Measurements from ENCODE around the gene OBSCN.
"Not testable (repeated sequence)": the region's sequence is repeated elsewhere in the genome, so short reads cannot be mapped to it uniquely, and the experiment has no call there.

OBSCN gene

DNA sequence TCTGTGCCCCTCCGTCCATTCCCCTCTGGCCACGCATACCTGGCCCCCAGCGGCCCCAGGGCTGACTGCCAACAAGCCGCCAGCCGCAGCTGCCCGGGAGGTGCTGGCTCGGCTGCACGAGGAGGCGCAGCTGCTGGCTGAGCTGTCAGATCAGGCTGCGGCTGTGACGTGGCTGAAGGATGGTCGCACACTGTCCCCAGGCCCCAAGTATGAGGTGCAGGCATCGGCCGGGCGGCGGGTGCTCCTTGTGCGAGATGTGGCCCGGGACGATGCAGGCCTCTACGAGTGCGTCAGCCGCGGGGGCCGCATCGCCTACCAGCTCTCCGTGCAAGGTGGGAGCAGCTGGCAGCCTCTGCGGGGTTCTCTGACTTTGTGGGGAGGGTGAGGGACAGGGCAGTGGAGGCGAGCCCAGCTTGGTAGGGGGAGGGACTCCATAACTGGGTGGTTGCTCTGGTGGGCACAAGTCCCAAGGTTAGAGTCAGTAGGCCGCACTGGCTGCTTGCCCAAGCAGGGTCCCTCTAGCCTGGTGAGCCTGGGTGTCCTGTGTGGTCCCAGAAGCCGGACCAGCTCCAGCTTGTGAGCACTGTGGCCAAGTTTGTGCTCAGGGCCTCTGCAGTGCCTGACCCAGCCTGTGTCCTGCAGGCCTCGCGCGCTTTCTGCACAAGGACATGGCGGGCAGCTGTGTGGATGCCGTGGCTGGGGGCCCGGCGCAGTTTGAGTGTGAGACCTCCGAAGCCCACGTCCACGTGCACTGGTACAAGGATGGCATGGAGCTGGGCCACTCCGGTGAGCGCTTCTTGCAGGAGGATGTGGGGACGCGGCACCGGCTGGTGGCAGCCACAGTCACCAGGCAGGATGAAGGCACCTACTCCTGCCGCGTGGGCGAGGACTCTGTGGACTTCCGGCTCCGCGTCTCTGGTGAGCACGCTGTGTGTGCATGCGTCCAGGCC lies 8.8 kb downstream of the OBSCN start:
- Histone ChIP-seq H2AFZ (ENCODE audit: low read depth, low read length) (no peak overlapping the region), H3K4me3 (ENCODE audit: low read length) (no peak overlapping the region), H3K4me1 (ENCODE audit: insufficient read depth, low read length) (no peaks in the 10 kb centered on the region), H3K36me3 (ENCODE audit: insufficient read depth, low read length) (no peaks in the 10 kb centered on the region), H3K27me3 (ENCODE audit: insufficient read depth, low read length) (no peaks in the 10 kb centered on the region), H3K9me3 (ENCODE audit: low read length) (no peaks in the 10 kb centered on the region)

DNA sequence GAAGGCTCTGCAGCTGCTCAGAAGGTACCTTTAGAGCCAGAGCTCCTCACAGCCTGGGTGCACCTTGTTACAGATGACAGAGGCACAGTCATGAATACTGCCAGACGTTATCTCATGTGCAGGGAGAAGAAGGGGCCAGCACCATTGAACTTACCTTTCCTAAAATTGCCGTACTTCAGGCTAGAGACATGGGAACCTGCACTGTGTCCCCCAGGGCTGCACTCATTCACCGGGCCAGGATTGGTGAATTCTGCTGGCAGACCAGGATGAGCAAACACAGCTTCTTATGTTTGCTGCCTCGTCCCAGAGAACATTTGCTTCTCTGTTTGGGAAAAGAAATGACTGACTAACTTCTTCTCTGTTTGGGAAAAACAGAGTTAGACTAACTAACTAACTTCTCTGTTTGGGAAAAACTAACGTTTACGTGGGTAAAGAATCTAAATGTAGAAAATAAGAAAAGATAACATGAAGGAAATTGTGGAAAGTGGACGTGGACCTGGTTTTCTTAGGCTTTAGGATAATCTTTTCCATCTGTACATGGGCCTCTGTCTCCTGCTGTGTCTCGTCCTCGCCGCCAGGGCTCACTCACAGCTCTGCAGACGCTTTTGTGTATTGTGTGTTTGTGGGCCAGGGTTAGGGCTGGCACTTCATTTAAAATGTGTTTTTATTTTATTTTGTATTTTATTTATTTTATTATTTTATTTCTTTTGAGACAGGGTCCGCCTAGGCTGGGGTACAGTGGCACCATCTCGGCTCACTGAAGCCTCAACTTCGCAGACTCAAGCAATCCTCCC lies 9.9 kb downstream of the OBSCN start:
- H2AFZ ChIP-seq (ENCODE audit: low read depth, low read length), result no peak overlapping the region
- no peaks in the 10 kb centered on the region for H3K9me3 ChIP-seq (ENCODE audit: low read length)
- H3K4me3 ChIP-seq (ENCODE audit: low read length), result no peak overlapping the region
- H3K27me3 ChIP-seq (ENCODE audit: insufficient read depth, low read length), result no peaks in the 10 kb centered on the region
- no peaks in the 10 kb centered on the region for H3K36me3 ChIP-seq (ENCODE audit: insufficient read depth, low read length)
- H3K4me1 ChIP-seq (ENCODE audit: insufficient read depth, low read length), result no peaks in the 10 kb centered on the region

DNA sequence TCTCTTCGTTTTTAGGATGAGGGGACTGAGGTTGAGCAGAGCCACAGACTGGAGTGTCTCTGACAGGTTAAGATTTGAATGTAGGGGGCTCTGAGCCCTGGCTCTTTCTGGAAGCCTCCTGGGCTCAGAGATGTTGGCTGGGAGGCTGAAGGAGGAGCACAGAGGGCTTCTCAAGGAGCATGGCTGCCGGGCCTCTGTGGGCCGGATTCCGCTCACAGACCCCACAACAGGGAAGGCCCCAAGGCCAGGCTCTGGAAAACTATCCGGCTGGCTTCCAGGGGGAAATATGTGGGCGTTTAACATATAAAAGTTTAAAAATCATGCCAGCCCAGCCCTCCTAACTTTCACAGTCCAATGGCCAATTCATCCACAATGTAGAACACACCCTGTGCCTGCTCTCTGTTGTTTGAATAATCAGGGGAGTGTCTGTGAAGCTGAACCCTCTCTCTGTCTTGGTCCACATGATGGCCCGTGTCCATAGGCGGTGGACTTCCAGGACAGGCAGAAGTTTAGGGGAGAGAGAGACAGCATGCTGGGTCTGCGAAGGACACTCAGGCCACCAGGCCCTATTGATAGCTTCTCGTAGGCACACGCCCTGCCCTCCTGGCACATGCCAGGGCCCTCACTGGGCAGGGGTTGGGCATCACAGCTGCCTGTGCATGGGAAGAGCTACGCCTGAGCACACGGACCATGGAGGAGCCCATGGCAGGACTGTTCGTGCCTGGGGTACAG lies 10.8 kb downstream of the OBSCN start:
- Histone ChIP-seq H3K36me3 (ENCODE audit: insufficient read depth, low read length) (no peaks in the 10 kb centered on the region), H3K9me3 (ENCODE audit: low read length) (no peaks in the 10 kb centered on the region), H3K4me3 (ENCODE audit: low read length) (no peak overlapping the region), H3K4me1 (ENCODE audit: insufficient read depth, low read length) (no peaks in the 10 kb centered on the region), H3K27me3 (ENCODE audit: insufficient read depth, low read length) (no peaks in the 10 kb centered on the region), H2AFZ (ENCODE audit: low read depth, low read length) (no peak overlapping the region)

DNA sequence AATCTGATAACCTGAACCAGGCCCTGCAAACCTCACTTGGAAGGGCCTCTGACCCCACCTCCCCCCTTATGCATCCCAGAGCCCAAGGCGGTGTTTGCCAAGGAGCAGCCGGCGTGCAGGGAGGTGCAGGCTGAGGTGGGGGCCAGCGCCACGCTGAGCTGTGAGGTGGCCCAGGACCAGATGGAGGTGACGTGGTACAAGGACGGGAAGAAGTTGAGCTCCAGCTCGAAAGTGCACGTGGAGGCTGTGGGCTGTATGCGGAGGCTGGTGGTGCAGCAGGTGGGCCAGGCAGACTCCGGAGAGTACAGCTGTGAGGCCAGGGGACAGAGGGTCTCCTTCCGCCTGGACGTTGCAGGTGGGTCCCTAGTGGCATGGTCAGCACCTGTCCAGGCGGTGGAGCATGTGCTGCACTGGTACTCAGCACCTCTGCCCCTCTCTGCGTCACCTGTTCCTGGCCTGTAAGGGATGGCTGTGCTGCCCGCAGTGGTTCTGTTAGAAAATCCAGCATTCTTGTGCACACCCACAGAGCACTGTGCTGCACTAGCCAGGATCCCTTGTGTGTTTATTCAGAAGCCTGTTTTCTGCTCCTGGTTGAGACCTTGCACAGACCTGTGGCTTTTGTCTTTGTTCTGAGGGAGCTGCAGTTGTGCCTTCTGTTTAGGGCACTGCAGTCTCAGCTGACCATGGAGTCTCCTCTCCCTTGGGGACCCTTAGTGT lies 11.6 kb downstream of the OBSCN start:
- H3K4me1 ChIP-seq (ENCODE audit: insufficient read depth, low read length), result no peaks in the 10 kb centered on the region

DNA sequence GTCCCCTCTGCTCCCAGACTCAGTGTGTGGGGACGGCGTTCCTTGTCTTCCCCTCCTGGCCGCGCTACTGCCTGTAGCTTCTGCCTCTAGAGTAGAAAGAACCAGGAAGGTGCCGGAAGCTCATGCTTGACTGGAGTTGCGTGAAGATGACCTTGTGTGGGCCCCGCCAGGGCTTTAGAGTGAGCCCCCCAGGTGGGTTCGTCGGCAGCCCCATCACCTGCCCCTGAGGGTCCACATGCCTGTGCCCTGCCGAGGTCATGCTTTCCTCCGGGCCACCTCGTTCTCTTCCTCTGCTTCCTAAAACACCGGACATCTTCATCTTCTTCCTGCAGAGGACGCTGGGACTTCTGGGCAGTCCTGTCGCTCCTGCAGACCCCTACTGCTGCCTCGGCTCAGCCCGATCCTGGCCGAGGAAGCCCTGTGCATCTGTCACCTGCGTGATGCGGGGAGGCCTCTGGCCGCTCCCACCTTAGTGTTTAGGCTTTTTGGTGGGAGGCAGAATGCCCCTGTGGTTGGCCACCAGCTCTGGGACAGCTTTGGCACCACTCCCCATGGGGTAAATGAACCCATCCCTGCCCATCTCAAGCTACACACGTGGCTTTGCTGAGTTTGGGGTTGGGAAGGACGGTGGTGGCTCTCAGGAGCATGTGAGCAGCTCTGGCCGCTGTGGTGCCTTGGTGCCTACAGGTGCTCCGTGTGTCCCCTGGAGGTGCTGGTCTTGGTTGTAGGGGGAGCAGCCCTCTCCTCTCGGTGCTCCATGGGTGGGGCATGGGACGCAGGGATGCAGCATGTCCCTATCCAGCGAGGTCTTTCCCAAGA lies 12.3 kb downstream of the OBSCN start:
- H3K9me3 ChIP-seq (ENCODE audit: low read length), result no peaks in the 10 kb centered on the region
- H3K27me3 ChIP-seq (ENCODE audit: insufficient read depth, low read length), result no peaks in the 10 kb centered on the region
- H3K4me3 ChIP-seq (ENCODE audit: low read length), result no peak overlapping the region
- H3K4me1 ChIP-seq (ENCODE audit: insufficient read depth, low read length), result no peaks in the 10 kb centered on the region
- H2AFZ ChIP-seq (ENCODE audit: low read depth, low read length), result no peak overlapping the region
- H3K36me3 ChIP-seq (ENCODE audit: insufficient read depth, low read length), result no peaks in the 10 kb centered on the region

More for the DNA sequence above, 11.6 kb downstream of the OBSCN start:
- Histone ChIP-seq H3K27me3 (ENCODE audit: insufficient read depth, low read length) (no peaks in the 10 kb centered on the region), H3K4me3 (ENCODE audit: low read length) (no peak overlapping the region), H3K36me3 (ENCODE audit: insufficient read depth, low read length) (no peaks in the 10 kb centered on the region), H3K9me3 (ENCODE audit: low read length) (no peaks in the 10 kb centered on the region), H2AFZ (ENCODE audit: low read depth, low read length) (no peak overlapping the region)

DNA sequence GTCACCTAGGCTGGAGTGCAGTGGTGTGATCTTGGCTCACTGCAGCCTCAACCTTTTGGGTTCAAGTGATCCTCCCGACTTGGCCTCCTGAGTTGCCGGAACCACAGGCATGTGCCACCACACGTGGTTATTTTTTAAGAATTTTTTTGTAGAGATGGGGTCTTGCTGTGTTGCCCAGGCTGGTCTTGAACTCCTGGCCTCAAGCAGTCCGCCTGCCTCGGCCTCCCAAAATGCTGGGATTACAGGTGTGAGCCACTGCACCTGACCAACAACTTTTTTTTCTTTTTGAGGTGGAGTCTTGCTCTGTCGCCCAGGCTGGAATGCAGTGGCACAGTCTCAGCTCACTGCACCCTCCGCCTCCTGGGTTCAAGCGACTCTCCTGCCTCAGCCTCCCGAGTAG lies 13.3 kb downstream of the OBSCN start:
- H3K27me3 ChIP-seq (ENCODE audit: insufficient read depth, low read length); H3K4me3 ChIP-seq (ENCODE audit: low read length); H2AFZ ChIP-seq (ENCODE audit: low read depth, low read length); H3K36me3 ChIP-seq (ENCODE audit: insufficient read depth, low read length); H3K4me1 ChIP-seq (ENCODE audit: insufficient read depth, low read length); H3K9me3 ChIP-seq (ENCODE audit: low read length): not testable (repeated sequence)

DNA sequence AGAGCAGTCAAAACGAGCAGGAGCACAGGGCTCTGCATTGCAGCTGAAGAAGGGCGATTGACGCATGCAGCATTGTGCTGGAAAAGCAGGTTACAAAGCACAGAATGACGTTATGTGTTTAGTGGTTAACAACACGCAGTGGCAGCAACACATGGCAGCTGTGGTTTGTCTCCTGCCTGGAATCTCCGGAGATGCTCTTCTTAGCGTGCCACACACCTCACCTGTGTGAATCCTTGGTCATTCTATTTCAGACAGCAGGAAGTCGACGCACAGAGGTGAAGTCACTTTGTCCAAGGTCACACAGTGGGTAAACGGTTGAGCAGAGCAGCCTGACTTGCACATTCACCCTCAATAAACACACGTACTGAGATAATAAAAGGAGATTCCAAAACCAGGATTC lies 14.7 kb downstream of the OBSCN start:
- Histone ChIP-seq H3K9me3 (ENCODE audit: low read length) (no peaks in the 10 kb centered on the region), H3K36me3 (ENCODE audit: insufficient read depth, low read length) (no peaks in the 10 kb centered on the region), H3K4me1 (ENCODE audit: insufficient read depth, low read length) (no peaks in the 10 kb centered on the region), H3K27me3 (ENCODE audit: insufficient read depth, low read length) (no peaks in the 10 kb centered on the region), H2AFZ (ENCODE audit: low read depth, low read length) (no peak overlapping the region), H3K4me3 (ENCODE audit: low read length) (no peak overlapping the region)

DNA sequence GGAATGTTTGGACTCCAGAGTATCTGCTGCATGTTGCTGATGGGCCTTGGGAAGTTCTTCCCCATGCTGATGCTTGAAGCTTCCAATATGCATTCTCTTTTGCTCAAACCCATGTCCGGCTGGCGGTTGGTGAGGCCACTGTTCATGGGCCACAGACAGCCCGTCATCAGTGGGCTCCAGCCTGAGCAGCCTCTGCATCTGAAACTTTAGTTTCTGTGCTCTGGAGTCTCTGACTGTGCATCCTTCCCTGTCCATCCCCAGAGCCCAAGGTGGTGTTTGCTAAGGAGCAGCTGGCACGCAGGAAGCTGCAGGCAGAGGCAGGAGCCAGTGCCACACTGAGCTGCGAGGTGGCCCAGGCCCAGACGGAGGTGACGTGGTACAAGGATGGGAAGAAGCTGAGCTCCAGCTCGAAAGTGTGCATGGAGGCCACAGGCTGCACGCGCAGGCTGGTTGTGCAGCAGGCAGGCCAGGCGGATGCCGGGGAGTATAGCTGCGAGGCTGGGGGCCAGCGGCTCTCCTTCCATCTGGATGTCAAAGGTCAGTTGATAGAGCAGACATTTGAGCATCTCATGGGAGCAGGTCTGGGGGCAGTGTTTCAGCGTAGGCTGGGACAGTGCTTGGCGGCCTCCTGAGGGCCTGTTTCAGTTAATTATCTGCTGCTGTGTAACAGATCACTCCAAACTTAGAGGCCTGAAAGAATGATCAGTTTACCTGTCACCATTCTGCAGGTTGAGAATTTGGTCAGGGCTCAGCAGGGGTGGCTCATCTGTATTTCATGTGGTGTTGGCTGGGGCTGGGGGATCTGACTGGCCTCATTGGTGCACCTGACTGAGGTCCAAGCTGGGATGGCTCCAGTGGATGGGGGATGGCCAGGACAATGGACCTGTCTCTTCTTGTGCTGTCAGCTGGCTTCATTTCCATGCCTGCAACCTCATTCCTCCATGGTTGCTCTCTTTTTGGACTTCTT lies 16.6 kb downstream of the OBSCN start:
- Histone ChIP-seq H3K4me1 (ENCODE audit: insufficient read depth, low read length) (no peaks in the 10 kb centered on the region), H3K27me3 (ENCODE audit: insufficient read depth, low read length) (no peaks in the 10 kb centered on the region), H2AFZ (ENCODE audit: low read depth, low read length) (no peak overlapping the region), H3K36me3 (ENCODE audit: insufficient read depth, low read length) (no peaks in the 10 kb centered on the region), H3K4me3 (ENCODE audit: low read length) (no peak overlapping the region), H3K9me3 (ENCODE audit: low read length) (no peaks in the 10 kb centered on the region)

DNA sequence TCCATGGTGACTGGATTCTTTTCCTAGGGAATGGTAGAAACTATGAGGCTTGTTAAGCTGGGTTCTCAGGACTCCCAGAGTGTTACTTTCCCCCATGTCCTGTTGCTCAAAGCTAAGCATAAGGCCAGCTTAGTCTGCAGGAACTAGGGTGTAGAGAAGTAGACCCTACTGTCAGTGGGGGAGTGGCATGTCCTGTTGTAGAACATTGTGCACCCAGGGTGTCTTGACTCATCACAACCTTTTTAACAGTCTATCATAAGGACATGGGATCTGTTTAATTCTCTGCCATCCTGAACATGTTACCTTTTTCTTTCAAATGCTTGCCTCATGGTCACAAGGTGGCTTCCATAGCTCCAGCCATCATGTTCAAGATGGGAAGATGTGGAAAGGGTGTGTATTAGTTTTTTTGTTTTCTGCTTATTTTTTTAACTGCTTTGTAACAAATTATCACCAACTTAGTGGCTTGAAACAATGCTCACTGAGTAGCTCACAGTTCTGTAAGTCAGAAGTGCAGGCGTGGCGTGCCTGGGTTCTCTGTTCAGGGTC lies 17.4 kb downstream of the OBSCN start:
- no peak overlapping the region for H2AFZ ChIP-seq (ENCODE audit: low read depth, low read length)
- H3K9me3 ChIP-seq (ENCODE audit: low read length), result no peaks in the 10 kb centered on the region
- no peaks in the 10 kb centered on the region for H3K36me3 ChIP-seq (ENCODE audit: insufficient read depth, low read length)
- no peaks in the 10 kb centered on the region for H3K27me3 ChIP-seq (ENCODE audit: insufficient read depth, low read length)
- no peaks in the 10 kb centered on the region for H3K4me1 ChIP-seq (ENCODE audit: insufficient read depth, low read length)
- H3K4me3 ChIP-seq (ENCODE audit: low read length), result no peak overlapping the region

DNA sequence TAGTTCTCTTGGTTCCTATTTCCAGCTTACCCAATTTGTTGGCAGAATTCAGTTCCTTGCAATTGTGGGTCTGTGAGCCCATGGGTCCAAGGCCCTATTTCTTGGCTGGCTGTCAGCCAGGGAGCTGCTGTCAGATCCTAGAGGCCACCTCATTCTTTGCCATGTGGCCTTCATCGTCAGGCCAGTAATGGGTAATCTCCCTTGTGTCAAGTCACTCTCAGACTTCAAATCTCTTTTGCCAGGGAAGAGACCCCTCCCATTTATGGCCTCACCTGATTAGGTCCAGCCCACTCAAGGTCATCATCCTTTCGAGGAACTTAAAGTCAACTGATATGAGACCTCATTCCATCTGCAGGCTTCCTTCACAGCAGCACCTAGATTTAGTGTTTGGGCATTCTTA lies 17.9 kb downstream of the OBSCN start:
- no peak overlapping the region for H2AFZ ChIP-seq (ENCODE audit: low read depth, low read length)
- no peaks in the 10 kb centered on the region for H3K36me3 ChIP-seq (ENCODE audit: insufficient read depth, low read length)
- H3K27me3 ChIP-seq (ENCODE audit: insufficient read depth, low read length), result no peaks in the 10 kb centered on the region
- H3K4me3 ChIP-seq (ENCODE audit: low read length), result no peak overlapping the region
- no peaks in the 10 kb centered on the region for H3K4me1 ChIP-seq (ENCODE audit: insufficient read depth, low read length)
- H3K9me3 ChIP-seq (ENCODE audit: low read length), result no peaks in the 10 kb centered on the region

Data from neuron (in vitro differentiated cells).